Adrenal gland (tissue), 12 donors: ENCODE data around the gene RAD52. TPM values are rescaled to one million over a fixed set of nuclear protein-coding genes. Genes with fewer than 3 reads are reported as not detected.

Experiments used
- DNase-seq, 7 donors: peaks; one replicate each; pipeline ENCODE4 v3.0.0-alpha.2; 2019 to 2020
- H3K27ac ChIP-seq, 5 donors: fragments of 200-600 bp; sonication (generic) in 4 of 5; 1 replicate in 3 of 5; 2 replicates in 2 of 5; pipeline versions ENCODE4 v1.5.1 to v1.8.0; 2016 to 2020; ENCODE audit warnings: mild to moderate bottlenecking in 1 of 5
- H3K27me3 ChIP-seq: fragments of 200-600 bp; 2 replicates; pipeline ENCODE4 v1.8.0; 2021
- H3K36me3 ChIP-seq, 2 donors: fragments of 200-600 bp; replicated peaks in 1 of 2; 1 replicate in 1 of 2; 2 replicates in 1 of 2; pipeline versions ENCODE4 v1.5.1 to v1.8.0; 2018 to 2022
- H3K4me1 ChIP-seq, 2 donors: fragments of 200-600 bp; replicated peaks in 1 of 2; 1 replicate in 1 of 2; 2 replicates in 1 of 2; pipeline versions ENCODE4 v1.5.1 to v1.8.0; 2018 to 2021
- H3K4me3 ChIP-seq, 4 donors: fragments of 200-600 bp; sonication (generic) in 3 of 4; one replicate each; pipeline ENCODE4 v1.5.1; 2016 to 2018
- H3K9me3 ChIP-seq, 3 donors: fragments of 200-600 bp; sonication (generic) in 1 of 3; replicated peaks in 1 of 3; 1 replicate in 2 of 3; 2 replicates in 1 of 3; pipeline versions ENCODE4 v1.5.1 to v1.8.0; 2016 to 2021
- CTCF ChIP-seq, 6 experiments: fragments of 450-650 bp in 4 of 6; fragments of 200-600 bp in 2 of 6; sonication (generic) in 1 of 6; IDR thresholded peaks; 1 replicate in 5 of 6; 2 replicates in 1 of 6; pipeline versions ENCODE4 v1.5.1 to v1.8.0; 2016 to 2021; ENCODE audit warnings: antibody characterized with exemption in 6 of 6, mild to moderate bottlenecking in 2 of 6, moderate library complexity in 1 of 6
- POLR2A ChIP-seq, 2 donors: fragments of 450-650 bp; IDR thresholded peaks; one replicate each; pipeline ENCODE4 v1.6.1; 2017; ENCODE audit warnings: antibody characterized with exemption in 2 of 2, mild to moderate bottlenecking in 2 of 2, moderate library complexity in 1 of 2
- WGBS, 4 donors: extraction: QIAGEN DNeasy Blood & Tissue Kit in 2 of 4; methylation state at CpG; one replicate each; pipeline versions ENCODE4 v1.1.5 to v1.1.7; 2013 to 2017; 5-methylcytosine and 5-hydroxymethylcytosine counted together
- intact Hi-C, 2 donors: fragments of 100-400 bp; cut with DNase I; formaldehyde crosslinking; loops; one replicate each; pipeline versions ENCODE4 v1.14.1 to v1.15.0; 2022 to 2023
- polyA plus RNA-seq, 3 donors: library from polyadenylated mRNA; stranded (reverse); fragments of 200-250 nt in 2 of 3; fragments of 350-450 nt in 1 of 3; fragmentation: Illumina TruSeq in 1 of 3; extraction: RNeasy Lipid Tissue Mini Kit (QIAGEN cat#74804) in 1 of 3; gene quantifications; one replicate each; pipeline ENCODE4 v1.2.3, GENCODE V29; 2013 to 2014
- total RNA-seq, 9 donors: library from RNA; depleted of rRNA in 4 of 9; stranded (reverse); fragments of >200 nt in 4 of 9; fragments of 120-200 nt in 1 of 9; fragmentation: NEBNext Ultra II Directional in 1 of 9; extraction: Animal tissue kit (Norgen Biotek cat#: 25700) in 1 of 9; gene quantifications; one replicate each; pipeline versions ENCODE4 v1.1.0 to v1.2.4, GENCODE V29; 2013 to 2023
- donor health status: healthy with polysubstance abuse.
- donor health status: Bipolar disorder and iron deficiency.
- donor health status: DM: yes; HTN: yes; CAD: no.
- donor health status: DM: no; HTN: no; CAD: no.
- donor health status: DM: no; HTN: no; CAD: no.
- donor health status: DM: yes; HTN: yes; CAD: no.

Gene RAD52
- total and polyA plus RNA-seq, 12 donors = 5.5 to 22.6 (median 11.2) TPM

GRCh38 chr12:946631-947030 is 2.9 kb downstream of the RAD52 start:
- Histone ChIP-seq H3K27ac (no peak overlapping the region), H3K27me3 (no peaks in the 10 kb centered on the region), H3K4me1 (peaks cover 0 to 16% of the 10 kb centered on the region in 2 donors), H3K4me3 (no peak overlapping the region), H3K36me3 (peaks cover 0 to 10% of the 10 kb centered on the region in 2 donors), H3K9me3 (no peaks in the 10 kb centered on the region)
- intact Hi-C loops = loop anchor here (5.0 to 10.0 kb wide), 4 partner anchors 112 to 382 kb away; no protein-coding TSS in a partner anchor
- 70 to 81% (median 74%) methylated on average over 6 of the region's 6 CpGs for WGBS, 4 donors
- TF ChIP-seq POLR2A (IDR thresholded peaks at IDR 0.05) (no peak), CTCF (IDR thresholded peaks at IDR 0.05) (no peak)
- DNase-seq = no peak

- Histone ChIP-seq H3K27me3 (no peaks in the 10 kb centered on the region), H3K27ac (no peak overlapping the region), H3K4me3 (no peak overlapping the region), H3K36me3 (peaks cover 0 to 11% of the 10 kb centered on the region in 2 donors), H3K4me1 (peaks cover 0 to 16% of the 10 kb centered on the region in 2 donors), H3K9me3 (no peaks in the 10 kb centered on the region)
- intact Hi-C loops = loop anchor here (5.0 to 10.0 kb wide), 4 partner anchors 111 to 381 kb away; no protein-coding TSS in a partner anchor
- DNase-seq = no peak
- no peak for TF ChIP-seq CTCF (IDR thresholded peaks at IDR 0.05)
- no peak for TF ChIP-seq POLR2A (IDR thresholded peaks at IDR 0.05)
Observed at GRCh38 chr12:946212-946611, 3.3 kb downstream of the RAD52 start.

- Histone ChIP-seq H3K27ac (no peak overlapping the region), H3K36me3 (peaks cover 0 to 15% of the 10 kb centered on the region in 2 donors), H3K27me3 (no peaks in the 10 kb centered on the region), H3K9me3 (no peaks in the 10 kb centered on the region), H3K4me3 (no peak overlapping the region), H3K4me1 (peaks cover 0 to 16% of the 10 kb centered on the region in 2 donors)
- 57 to 61% (median 58%) methylated on average over 7 of the region's 7 CpGs for WGBS, 4 donors
- no peak for TF ChIP-seq CTCF (IDR thresholded peaks at IDR 0.05)
- intact Hi-C loops = loop anchor here (10.0 kb wide), 3 partner anchors 109 to 379 kb away; no protein-coding TSS in a partner anchor
- DNase-seq = no peak
Observed at GRCh38 chr12:944211-944610, 5.3 kb downstream of the RAD52 start.

- Histone ChIP-seq H3K4me1 (peaks cover 0 to 7% of the 10 kb centered on the region in 2 donors), H3K36me3 (peaks cover 0 to 15% of the 10 kb centered on the region in 2 donors), H3K27me3 (no peaks in the 10 kb centered on the region), H3K9me3 (no peaks in the 10 kb centered on the region), H3K4me3 (no peak overlapping the region), H3K27ac (no peak overlapping the region)
- WGBS, 4 donors = 77 to 89% (median 83%) methylated on average over 6 of the region's 6 CpGs
- TF ChIP-seq CTCF (IDR thresholded peaks at IDR 0.05) = no peak
- no peak for TF ChIP-seq POLR2A (IDR thresholded peaks at IDR 0.05)
- intact Hi-C loops = loop anchor here (10.0 kb wide), 3 partner anchors 108 to 378 kb away; no protein-coding TSS in a partner anchor
- no peak for DNase-seq
Observed at GRCh38 chr12:943051-943450, 6.4 kb downstream of the RAD52 start.
